Suprapubic skin (tissue), 4 donors: ENCODE measurements around the gene CYP2B6.
"Not testable (repeated sequence)": the region's sequence is repeated elsewhere in the genome, so short reads cannot be mapped to it uniquely, and the experiment has no call there.

Experiments
- POLR2A ChIP-seq, 2 donors: fragments of 450-650 bp; IDR thresholded peaks; one replicate each; pipeline ENCODE4 v1.6.1; 2017; ENCODE audit warnings: antibody characterized with exemption in 2 of 2, mild to moderate bottlenecking in 2 of 2, moderate library complexity in 2 of 2
- POLR2AphosphoS5 ChIP-seq, 3 donors: sonication (generic); formaldehyde crosslinking; IDR thresholded peaks; one replicate each; pipeline ENCODE4 v1.6.1; 2017; ENCODE audit warnings: antibody characterized with exemption in 3 of 3
- TF ChIP-seq, protein P1 (sequence below), 2 donors: fragments of 200-600 bp in 1 of 2; fragments of 450-650 bp in 1 of 2; sonication (generic) in 1 of 2; IDR thresholded peaks; one replicate each; pipeline ENCODE4 v1.5.1; 2016 to 2019; ENCODE audit warnings: antibody characterized with exemption in 2 of 2, mild to moderate bottlenecking in 1 of 2, moderate library complexity in 1 of 2

DNA sequence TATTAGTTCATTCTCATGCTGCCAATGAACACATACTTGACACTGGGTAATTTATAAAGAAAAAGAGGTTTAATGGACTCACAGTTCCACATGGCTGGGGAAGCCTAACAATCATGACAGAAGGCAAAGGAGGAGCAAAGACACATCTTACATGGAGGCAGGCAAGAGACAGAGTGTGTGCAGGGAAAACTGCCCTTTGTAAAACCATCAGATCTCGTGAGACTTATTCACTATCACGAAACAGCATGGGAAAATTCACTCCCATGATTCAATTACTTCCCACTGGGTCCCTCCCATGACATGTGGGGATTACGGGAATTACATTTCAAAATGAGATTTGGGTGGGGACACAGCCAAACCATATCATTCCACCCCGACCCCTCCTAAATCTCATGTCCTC lies 11.3 kb upstream of the CYP2B6 start:
- TF ChIP-seq, protein P1, sequence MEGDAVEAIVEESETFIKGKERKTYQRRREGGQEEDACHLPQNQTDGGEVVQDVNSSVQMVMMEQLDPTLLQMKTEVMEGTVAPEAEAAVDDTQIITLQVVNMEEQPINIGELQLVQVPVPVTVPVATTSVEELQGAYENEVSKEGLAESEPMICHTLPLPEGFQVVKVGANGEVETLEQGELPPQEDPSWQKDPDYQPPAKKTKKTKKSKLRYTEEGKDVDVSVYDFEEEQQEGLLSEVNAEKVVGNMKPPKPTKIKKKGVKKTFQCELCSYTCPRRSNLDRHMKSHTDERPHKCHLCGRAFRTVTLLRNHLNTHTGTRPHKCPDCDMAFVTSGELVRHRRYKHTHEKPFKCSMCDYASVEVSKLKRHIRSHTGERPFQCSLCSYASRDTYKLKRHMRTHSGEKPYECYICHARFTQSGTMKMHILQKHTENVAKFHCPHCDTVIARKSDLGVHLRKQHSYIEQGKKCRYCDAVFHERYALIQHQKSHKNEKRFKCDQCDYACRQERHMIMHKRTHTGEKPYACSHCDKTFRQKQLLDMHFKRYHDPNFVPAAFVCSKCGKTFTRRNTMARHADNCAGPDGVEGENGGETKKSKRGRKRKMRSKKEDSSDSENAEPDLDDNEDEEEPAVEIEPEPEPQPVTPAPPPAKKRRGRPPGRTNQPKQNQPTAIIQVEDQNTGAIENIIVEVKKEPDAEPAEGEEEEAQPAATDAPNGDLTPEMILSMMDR (IDR thresholded peaks at IDR 0.05) = not testable (repeated sequence)
- TF ChIP-seq POLR2A, POLR2AphosphoS5 (IDR thresholded peaks at IDR 0.05): not testable (repeated sequence)
